Right ventricle myocardium superior (tissue), 1 donor: Measurements from ENCODE around the gene ADNP2. TPM values are rescaled to one million over a fixed set of nuclear protein-coding genes. Genes with fewer than 3 reads are reported as not detected.
A peak's percentile ranks its signal among the peaks of the same experiment; 100 is the strongest.

Experiments
- ATAC-seq: fragments of 200-7000 bp; cut with Tn5 transposase; one replicate; pipeline ENCODE4 v1.9.1; 2020; ENCODE audit warnings: mild to moderate bottlenecking; ENCODE audit not compliant: poor library complexity
- DNase-seq: peaks from one replicate; pipeline ENCODE4 v3.0.0-alpha.2; 2020
- intact Hi-C: fragments of 100-400 bp; cut with DNase I; formaldehyde crosslinking; loops from one replicate; pipeline ENCODE4 v1.11.2; 2022
- total RNA-seq: library from RNA; stranded (reverse); fragmentation: NEBNext Ultra II Directional; extraction: Animal tissue kit (Norgen Biotek cat#: 25700); gene quantifications from one replicate; pipeline ENCODE4 v1.2.1, GENCODE V29; 2021
- donor health status: DM: no; HTN: yes; CAD: no; lungs with severe emphysema.

Gene ADNP2
- total RNA-seq, 1 donor from 2014 or later = 6.8 TPM

- ATAC-seq = peak; percentile 18
- intact Hi-C loops = no loop called here
- DNase-seq = no peak
Measured at GRCh38 chr18:80103231-80103630, 5.8 kb upstream of the ADNP2 start.

DNA sequence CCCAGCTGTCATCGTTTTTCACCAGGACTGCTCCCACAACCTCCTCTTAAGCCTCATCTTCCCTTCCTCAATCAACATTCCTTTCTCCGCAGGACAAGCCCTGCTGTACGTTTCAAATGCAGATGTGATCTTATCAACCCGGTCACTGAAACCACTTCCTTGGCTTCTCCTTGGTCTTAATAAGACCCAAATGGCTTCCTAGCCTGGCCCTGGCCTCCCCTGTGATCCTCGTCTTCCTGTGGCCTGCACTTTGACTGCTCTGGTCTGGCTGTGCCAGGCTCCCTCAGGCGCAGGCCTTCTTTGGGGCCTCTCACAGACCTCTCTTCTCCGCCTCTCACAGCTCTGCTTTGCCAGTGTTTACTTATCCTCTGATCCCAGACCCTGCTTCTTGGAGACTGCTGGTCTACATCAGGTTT, 4.7 kb upstream of the ADNP2 start:
- DNase-seq (no peak), ATAC-seq (no peak)
- intact Hi-C loops = no loop called here

DNA sequence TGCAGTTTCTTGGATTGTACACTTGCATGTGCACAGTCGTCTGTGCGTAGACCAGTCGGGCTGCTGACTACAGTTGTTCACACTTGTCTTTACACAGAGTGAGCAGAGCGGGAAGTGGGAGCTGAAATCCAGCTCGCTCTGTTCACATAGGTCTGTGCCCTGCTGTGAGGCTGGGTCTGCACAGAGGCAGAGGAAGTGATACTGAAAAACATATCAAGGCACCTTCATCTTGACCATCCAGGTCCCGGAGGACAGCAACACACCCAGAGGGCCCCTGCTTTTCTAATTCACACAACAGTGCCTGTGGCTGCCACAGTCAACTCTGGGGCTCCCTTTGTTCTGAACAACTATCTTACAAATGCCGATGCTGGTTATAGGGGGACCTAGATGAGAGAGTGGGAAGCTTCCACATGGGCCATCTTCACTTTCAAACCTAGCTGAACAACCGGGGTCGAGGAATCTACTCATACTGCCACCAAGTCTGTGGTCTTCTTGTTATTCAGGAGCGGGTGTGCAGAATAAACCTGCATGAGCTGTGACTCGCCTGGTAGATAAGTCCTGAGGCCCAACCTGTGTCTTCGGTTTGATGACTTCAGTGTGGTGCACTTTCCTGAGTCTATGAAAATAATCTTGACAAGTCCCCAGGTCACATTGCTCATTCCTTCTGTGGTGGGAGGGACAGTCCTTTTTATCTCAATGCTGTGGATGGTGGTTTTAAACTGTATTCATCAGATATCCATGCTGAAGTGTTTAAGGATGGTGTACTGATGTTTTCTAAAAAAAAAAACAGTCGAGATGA, 3.5 kb upstream of the ADNP2 start:
- ATAC-seq (no peak), DNase-seq (no peak)
- intact Hi-C loops = no loop called here

DNA sequence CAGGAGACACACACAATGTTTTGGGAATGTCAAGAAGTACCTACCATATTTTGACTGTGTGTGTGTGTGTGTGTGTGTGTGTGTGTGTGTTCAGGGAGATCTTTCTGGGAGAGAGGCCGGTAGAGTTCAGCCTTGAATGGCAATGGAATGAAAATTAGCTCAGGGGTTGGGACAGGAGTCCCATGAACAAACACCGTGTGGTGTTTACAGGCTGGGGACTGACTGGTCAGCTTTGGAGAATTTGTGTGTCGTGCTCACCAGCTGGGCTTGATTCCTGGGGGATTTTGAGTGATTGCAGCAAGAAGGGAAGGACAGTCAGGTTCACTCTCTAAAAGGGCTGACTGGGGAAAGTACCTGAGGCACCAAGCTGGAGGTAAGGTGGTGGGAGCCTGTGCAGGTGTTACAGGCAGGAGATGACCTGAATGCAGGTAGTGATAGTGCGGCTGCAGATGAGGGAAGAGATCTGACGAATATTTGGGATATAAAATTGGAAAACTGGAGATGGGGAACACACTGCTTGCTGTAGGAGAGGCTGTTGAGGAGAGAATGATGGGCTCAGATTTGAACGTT, 2.5 kb upstream of the ADNP2 start:
- ATAC-seq (no peak), DNase-seq (no peak)
- intact Hi-C loops = no loop called here

- intact Hi-C loops = no loop called here
Measured at GRCh38 chr18:80107426-80107825, 1.6 kb upstream of the ADNP2 start.

DNA sequence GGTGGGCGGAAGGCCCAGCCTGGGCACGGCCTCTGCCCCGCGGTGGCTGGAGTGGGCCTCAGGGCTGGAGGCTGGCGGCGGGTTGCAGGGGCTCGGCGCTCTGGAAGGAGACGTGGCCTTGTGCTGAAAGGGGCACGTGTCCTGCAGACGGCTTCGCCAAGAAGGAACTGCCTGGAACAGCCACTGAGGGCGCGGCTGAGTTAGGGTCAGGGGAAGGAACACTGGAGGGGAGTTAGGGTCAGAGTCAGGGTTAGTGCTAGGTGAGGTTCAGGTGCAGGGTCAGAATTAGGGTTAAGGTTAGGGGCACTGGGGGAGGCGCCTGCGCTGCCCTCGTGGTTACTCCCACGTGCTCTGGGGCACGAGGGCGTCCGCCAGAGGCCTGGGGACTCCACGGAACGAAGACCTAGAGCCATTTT, 933 bp upstream of the ADNP2 start:
- intact Hi-C loops = no loop called here
- DNase-seq (peak; percentile 41), ATAC-seq (no peak)

More at GRCh38 chr18:80107426-80107825, 1.6 kb upstream of the ADNP2 start:
- ATAC-seq (no peak), DNase-seq (no peak)

DNA sequence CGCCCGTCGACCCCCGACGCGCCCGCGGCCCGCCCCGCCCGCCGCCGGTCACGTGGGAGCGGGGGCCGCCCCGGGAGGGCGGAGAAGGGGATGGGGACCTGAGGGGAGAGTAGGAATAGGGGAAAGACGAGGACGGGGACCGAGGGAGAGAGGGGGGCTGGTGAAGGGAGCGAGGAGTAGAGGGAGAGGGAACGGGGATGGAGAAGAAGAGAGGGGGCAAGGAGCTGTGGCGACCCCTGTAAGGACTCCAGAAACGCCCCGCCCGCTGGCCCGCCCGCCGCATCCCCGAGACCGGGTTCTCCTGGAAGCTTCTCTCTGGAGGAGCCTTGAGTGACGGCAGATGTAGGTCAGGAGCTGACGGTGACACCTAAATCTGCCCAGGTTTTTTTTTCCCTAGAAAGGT, 615 bp downstream of the ADNP2 start:
- DNase-seq = peak; percentile 54
- intact Hi-C loops = no loop called here
- peak; percentile 23 for ATAC-seq

GRCh38 chr18:80112624-80113248, 3.7 kb downstream of the ADNP2 start:
- DNase-seq = no peak
- no peak for ATAC-seq
- intact Hi-C loops = no loop called here

DNA sequence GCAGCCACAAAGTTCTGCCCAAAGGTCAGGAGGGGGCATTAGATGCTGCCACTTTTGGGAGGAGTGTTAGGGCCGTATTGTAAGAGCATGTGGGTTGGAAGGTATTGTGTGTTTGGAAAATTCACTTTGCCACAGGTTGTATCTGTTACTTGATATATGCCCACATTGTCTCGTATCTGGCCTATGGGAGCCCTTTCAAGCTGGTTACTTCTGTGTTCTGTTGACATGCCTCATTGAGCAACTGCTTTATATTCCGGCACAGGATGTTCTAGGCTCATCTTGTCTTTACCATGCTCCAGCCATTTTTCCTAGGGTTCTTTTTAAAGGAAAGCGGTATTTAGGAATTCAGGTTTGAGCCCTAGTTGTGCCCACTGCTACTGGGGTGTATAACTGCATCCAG, 6.0 kb downstream of the ADNP2 start:
- intact Hi-C loops = no loop called here
- DNase-seq (no peak), ATAC-seq (no peak)

GRCh38 chr18:80119111-80119510, 10.0 kb downstream of the ADNP2 start:
- intact Hi-C loops = no loop called here
- DNase-seq (no peak), ATAC-seq (no peak)

DNA sequence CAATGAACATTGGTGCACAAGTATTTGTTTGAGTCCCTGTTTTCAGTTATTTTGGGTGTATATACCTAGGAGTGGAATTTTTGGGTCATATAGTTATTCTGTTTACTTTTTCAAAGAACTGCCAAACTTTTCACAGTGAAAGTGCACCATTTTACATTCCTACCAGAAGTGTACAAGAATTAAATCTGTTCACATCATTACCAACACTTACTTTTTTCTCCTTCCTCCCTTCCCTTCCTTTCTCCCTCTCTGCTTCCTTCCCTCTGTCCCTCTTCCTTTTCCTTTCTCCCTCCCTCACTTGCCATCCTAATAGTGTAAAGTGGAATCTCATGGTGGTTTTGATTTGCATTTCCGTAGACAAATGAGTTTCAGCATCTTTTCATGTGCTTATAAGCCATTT, 11.9 kb downstream of the ADNP2 start:
- ATAC-seq = no peak
- intact Hi-C loops = no loop called here
- no peak for DNase-seq

- DNase-seq = no peak
- intact Hi-C loops = no loop called here
- no peak for ATAC-seq
Measured at GRCh38 chr18:80124131-80124530, 15.1 kb downstream of the ADNP2 start.

DNA sequence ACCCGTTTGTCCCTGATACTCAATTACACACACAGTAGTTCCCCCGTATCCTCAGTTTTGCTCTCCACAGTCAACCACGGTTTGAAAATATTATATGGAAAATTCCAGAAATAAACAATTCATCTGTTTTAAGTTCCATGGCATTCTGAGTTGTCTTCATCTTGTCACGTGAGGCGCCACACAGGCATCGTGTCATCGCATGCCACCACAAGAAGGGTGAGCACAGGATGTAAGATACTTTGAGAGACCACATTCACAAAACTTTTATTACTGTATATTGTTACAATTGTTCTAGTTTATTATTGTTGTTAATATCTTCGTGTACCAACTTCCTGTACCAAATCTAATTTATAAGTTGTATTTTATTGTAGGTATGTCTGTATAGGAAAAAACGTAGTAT, 17.7 kb downstream of the ADNP2 start:
- ATAC-seq (no peak), DNase-seq (no peak)
- intact Hi-C loops = no loop called here

- no peak for ATAC-seq
- intact Hi-C loops = no loop called here
- DNase-seq = no peak
Measured at GRCh38 chr18:80127635-80128034, 18.6 kb downstream of the ADNP2 start.

DNA sequence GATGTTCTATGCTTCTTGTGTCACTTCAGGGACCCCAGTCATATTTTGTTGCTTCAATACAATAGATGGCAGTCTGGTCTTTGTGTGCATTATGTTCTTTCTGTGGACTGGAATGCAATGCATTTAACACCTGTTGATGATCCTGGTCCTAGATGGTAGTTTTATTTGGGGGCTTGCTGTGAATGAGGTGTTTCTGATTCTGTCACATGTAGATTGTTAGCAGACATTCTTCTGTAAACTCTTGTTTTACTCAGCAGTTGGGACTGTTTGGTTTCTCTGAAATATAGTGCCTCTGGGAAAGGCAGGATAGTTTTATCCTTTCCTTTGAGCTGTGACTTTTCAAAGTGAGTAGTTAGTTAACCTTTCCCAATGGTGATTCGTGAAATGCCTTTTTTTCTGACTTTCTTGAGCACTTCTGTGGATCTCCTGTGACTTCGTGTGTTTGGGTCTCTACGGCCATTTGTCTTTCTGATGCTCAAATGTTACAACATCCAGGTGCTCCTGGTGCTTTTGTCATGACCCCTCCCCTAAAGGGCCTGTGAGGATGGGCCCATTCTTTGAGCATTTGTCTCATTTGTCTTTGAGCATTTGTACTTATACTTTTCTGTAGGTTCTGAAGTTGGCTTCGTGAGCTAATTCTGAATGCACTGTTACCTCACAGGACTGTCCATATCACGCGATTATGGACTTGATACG, 20.8 kb downstream of the ADNP2 start:
- ATAC-seq = no peak
- intact Hi-C loops = no loop called here
- no peak for DNase-seq

GRCh38 chr18:80130555-80130954, 21.5 kb downstream of the ADNP2 start:
- no peak for ATAC-seq
- intact Hi-C loops = no loop called here
- DNase-seq = no peak

DNA sequence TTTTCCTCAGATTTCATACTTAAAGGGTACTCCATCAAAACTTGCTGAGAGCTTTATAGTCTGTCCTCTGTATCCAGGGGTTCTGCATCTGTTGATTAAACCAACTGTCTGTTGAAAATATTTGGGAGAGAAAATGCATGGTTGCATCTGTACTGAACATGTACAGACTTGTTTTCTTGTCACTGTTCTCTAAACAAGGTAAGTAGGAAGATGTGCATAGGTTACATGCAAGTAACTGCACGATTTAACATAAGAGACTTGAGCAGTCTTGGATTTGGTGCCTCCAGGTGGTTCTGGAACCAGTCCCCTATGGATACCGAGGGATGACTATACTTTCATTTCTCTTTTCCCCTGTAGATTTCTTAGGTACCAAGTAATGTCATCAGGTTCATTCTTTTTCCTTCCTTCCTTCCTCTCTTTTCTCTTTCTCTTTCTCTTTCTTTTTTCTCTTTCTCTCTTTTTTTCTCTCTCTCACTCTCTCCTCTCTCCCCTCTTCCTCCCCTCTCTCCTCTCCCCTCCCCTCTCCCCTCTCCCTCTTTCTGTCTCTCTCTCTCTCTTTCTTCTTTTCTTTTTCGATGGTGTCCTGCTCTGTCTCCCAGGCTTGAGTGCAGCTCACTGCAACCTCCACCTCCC, 23.2 kb downstream of the ADNP2 start:
- no peak for ATAC-seq
- intact Hi-C loops = no loop called here
- no peak for DNase-seq

GRCh38 chr18:80133124-80133523, 24.1 kb downstream of the ADNP2 start:
- intact Hi-C loops = no loop called here
- DNase-seq (no peak), ATAC-seq (no peak)

GRCh38 chr18:80135136-80135535, 26.1 kb downstream of the ADNP2 start:
- no peak for ATAC-seq
- intact Hi-C loops = no loop called here
- DNase-seq = no peak
